NCI-H1694 treated with DMSO at 0.1 percent for 48 hours (cell line): ENCODE measurements around the gene INSYN2B.

Source experiments
- DNase-seq: peaks from one replicate; lab custom pipeline; 2025; lab: John Stamatoyannopoulos, UW

The INSYN2B gene

GRCh38 chr5:169889572-169889971, 90.7 kb downstream of the INSYN2B start:
- no peak for DNase-seq

DNA sequence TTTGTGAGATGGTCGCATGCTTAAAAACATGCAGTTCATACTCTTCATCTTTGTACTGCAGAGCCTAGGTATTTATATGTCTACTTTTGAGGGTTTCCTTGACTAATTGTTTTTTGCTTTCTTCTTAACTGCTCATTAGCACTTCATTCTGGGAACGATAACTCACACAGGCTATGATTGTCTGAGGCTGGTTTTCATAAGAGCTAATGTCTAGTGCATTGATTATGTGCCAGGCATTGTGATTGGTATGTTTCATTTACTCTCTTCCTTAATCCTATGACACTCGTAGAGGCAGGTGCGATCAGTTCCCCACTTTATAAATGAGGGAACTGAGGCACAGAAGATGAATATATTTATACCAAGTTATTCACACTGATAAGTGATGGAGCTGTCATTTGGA, 93.6 kb downstream of the INSYN2B start:
- DNase-seq, result no peak

DNA sequence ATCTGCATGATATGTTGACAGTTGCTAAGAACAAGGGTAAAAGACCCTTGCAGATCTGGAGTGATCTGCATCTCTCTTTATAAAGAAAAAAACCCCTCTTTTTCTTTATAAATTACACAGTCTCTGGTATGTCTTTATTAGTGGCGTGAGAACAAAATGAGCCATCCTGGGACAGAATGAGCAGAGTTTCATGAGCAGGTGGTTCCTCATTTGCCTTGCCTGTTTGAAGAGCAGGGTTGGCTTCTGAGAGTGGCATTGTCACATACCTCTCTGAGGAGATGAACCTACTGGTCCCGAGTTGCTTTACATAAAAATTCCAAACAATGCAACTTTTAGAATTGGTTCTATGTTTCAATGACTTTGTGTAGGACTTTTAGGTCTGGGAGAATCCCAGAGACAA, 94.3 kb downstream of the INSYN2B start:
- no peak for DNase-seq

GRCh38 chr5:169881702-169882303, 98.5 kb downstream of the INSYN2B start:
- DNase-seq, result no peak

DNA sequence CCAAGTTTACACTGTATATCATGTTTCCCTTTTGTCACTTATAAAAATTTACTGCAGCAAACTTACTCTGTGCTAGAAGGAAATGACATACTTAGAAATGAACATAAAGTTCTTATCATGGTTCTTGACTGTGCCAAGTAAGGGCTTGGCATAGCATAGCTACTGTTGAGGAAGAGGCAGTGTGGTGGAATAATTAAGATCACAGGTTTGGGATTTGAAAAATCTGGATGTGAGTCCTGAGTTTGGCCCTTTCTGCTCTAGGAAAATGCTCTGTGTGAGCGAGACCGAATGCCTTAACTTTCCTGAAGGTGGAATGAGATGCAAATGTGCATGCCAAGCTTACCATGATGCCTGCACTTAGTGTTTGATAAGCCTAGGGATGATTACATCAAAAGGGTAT, 99.5 kb downstream of the INSYN2B start:
- no peak for DNase-seq

GRCh38 chr5:169880012-169880663, 100.2 kb downstream of the INSYN2B start:
- no peak for DNase-seq

GRCh38 chr5:169876386-169876785, 103.9 kb downstream of the INSYN2B start:
- DNase-seq, result no peak

GRCh38 chr5:169875731-169876130, 104.6 kb downstream of the INSYN2B start:
- no peak for DNase-seq

DNA sequence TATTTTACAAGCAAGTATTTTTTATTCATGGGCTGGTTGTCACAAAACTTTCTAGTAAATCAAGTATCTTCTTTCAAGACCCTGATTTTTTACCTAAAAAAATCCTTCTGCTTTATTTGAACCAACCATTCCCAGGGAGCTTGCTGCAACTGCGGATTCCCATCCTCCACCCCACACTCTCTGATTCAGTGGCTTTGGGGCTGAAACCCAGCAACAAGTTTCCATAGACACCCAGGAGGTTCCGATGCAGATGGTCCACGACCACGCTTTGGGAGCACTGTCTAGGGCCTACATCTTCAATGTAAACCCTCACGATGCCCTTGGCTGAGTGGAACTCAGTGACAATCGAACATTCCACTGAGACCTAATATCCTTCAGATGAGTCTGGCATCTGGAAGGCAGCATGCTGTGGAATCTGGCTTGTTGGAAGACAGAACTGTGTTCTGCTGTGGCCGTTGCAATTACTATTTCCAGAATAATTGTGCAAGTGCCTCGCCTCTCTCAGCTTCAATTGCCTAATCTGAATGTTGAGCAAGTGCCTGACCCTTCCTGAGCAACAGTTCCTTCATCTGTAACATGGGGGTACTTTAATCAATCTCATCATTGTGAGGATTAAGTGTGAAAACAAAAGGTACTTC, 105.1 kb downstream of the INSYN2B start:
- DNase-seq, result no peak

DNA sequence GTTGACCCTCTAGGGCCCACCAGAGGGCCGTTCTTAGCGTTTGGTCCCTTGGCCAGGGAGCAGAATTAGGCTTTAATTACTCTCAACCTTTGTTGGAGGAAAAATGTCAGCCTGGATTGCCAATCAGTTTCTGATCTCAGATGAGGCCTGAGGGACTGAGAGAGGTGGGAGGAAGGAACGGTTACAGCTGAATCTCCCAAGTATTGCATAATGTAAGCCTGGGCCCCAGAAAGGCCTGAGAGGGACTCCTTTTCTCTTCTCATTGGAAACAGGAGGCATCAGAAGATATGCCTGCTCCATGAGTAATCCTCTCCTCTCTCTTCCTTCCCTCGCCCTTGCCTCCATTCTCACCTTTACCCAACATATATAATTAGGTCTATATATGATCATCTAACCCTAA, 105.7 kb downstream of the INSYN2B start:
- no peak for DNase-seq

GRCh38 chr5:169873642-169874041, 106.7 kb downstream of the INSYN2B start:
- DNase-seq, result no peak

- DNase-seq, result no peak
Measured at GRCh38 chr5:169871826-169872490, 108.3 kb downstream of the INSYN2B start.

DNA sequence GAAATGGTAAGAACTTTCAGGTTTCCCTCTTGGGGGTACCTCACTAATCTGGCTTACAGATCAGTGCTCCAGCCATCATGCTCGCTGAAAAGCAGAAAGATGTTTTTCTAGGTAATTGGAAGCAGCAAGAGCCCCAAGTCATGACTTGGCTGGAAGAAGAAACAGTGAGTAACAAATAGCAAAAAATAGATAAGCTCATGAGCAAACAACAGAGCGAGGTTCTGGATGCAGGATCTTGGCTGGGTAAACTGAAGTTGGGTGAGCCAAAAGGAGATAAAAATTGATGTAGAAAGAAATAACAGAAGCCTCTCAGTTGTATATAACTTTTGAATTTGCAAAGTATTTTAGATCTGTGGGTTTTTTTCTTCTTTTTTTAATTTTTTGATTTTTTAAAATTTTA, 110.1 kb downstream of the INSYN2B start:
- no peak for DNase-seq

GRCh38 chr5:169869066-169869465, 111.2 kb downstream of the INSYN2B start:
- DNase-seq, result no peak

DNA sequence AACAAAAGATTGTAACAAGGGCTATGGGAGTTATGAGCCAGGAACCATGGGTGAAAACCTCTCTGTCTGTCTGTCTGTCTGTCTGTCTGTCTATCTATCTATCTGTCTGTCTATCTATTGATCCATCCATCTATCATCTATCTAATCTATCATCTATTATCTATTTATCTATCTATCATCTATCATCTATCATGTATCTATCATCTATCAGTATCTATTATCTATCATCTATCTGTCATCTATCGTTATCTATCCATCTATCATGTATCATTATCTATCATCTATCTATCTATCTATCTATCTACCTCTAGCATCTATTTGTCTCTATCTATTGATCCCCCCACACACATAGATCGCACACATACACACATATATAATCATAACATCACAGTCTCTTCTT, 112.9 kb downstream of the INSYN2B start:
- no peak for DNase-seq

- DNase-seq, result no peak
Measured at GRCh38 chr5:169864483-169864882, 115.8 kb downstream of the INSYN2B start.

DNA sequence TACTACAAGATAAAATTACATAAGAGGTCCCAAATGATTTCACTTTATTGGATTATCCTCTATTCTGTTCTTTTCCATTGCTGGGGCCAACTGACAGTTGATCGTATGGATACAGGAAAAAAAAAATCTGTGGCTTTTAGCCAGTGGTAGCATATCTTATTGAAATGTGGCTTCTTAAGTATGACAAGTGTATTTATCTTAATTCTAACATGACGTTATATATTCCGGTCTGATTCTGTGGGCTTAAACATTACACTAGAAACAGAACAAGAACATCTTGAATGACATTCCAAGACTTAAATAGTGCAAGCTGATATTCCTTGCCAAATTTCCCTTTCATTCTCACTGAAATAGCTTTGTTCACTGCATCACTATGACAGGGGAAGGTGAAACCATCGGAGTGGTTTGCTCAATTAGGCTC, 117.9 kb downstream of the INSYN2B start:
- no peak for DNase-seq

DNA sequence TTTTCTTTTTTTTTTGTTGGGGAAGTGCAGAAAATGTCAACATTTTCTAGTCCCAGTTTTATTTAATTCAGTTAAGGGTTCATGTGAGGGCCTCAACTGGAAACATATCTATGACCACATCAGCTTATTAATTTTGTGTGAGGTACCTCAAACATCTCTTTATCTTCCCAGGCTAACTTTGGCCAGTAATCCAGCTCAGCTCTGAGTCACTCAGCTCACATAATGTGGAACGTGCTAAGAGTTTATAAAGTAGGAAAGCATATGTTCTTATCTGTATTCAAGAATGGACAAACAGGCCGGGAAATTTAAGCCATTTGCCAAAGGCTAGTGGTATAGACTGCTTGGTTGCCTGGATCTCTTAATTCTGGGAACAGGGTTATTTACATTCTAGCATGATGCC, 118.4 kb downstream of the INSYN2B start:
- no peak for DNase-seq

GRCh38 chr5:169861433-169861832, 118.9 kb downstream of the INSYN2B start:
- DNase-seq, result no peak

GRCh38 chr5:169860585-169860984, 119.7 kb downstream of the INSYN2B start:
- DNase-seq, result no peak

DNA sequence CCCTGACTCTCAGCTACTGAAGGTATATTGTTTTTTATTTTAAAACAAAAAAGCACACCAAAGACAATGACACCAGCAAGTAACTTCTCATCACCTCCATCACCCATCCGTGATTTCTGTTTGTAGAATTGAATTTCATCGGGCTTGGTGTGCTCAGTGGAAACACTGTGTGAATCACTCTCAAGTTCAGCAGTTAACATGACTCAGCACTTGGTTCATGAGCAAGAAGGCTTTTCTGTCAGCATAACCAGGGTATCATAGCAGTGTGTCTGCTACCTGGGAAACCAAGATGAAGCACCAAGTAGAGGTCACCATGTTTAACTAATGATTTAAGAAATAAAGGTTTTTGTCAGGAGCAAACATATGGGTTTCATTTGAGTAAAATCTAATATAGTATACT, 123.7 kb downstream of the INSYN2B start:
- no peak for DNase-seq

- DNase-seq, result no peak
Measured at GRCh38 chr5:169851321-169851850, 128.9 kb downstream of the INSYN2B start.

DNA sequence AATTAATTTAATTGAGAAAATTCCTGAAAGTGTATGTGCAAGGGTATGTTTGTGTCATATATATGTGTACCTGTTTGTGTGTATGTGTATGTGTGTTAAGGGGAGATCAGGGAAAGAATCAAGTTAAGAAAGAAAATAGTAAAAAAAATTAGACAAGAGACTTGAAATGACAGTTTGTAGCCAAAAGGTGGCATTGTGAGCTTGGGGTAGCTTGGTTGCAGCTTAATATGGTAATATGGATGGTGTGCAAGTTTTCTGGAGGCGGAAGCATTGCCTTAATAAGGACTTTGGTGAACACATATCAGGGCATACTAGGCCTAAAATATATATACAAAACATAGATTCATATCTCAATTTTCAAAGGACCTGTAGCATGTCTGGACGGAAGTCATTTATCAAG, 129.9 kb downstream of the INSYN2B start:
- no peak for DNase-seq
